IPS-NIHi11 (cell line): ENCODE data around the gene ELP1.

Source experiments
- DNase-seq: peaks from one replicate; pipeline ENCODE4 v3.0.0; 2012; ENCODE audit warnings: mixed read lengths, low spot score

ELP1 gene

GRCh38 chr9:108883085-108883484 lies 50.8 kb downstream of the ELP1 start:
- DNase-seq, result no peak

GRCh38 chr9:108882052-108882888 lies 51.7 kb downstream of the ELP1 start:
- no peak for DNase-seq

- no peak for DNase-seq
Observed at GRCh38 chr9:108880738-108881316, 53.1 kb downstream of the ELP1 start.

- DNase-seq, result no peak
Observed at GRCh38 chr9:108877524-108877923, 56.4 kb downstream of the ELP1 start.

GRCh38 chr9:108876425-108876824 lies 57.5 kb downstream of the ELP1 start:
- no peak for DNase-seq

GRCh38 chr9:108874058-108874788 lies 59.7 kb downstream of the ELP1 start:
- DNase-seq, result no peak

- no peak for DNase-seq
Observed at GRCh38 chr9:108869092-108869725, 64.7 kb downstream of the ELP1 start.

DNA sequence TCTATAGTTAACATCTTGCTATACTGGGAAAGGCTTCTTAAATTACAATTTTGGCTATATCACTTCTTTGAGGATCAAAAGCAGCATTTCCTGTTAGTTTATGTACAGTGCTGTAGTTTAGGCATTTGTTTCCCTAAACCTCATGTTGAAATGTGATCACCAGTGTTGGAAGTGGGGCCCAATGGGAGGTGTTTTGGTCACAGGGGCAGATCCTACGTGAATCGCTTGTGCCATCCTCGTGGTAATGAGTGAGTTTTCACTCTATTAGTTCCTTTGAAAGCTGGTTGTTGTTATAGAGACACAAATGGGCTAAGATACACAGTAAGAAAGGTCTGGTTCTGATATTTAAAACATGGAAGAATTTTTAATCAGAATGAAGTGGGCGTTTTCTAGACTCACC lies 66.1 kb downstream of the ELP1 start:
- no peak for DNase-seq

- DNase-seq, result no peak
Observed at GRCh38 chr9:108867116-108867515, 66.8 kb downstream of the ELP1 start.

DNA sequence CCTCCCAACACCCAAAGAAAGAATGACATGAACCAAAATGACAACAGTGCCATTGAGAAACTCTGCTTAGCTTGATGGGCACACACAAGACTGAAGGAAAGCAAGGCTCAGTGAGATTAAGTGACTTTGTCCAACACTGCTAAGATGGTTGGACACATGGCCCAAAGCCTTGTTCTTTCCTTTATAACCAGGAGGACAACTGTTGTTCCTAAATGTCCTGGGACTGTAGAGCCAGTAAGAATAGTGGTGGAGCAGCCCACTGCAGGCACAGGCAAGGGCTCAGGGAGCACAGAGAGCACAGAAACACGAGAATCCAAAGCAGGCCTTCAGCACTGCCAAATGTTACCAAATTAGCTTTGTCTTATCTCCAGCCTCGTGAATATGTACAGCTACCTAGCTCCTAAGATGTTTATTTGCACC lies 67.9 kb downstream of the ELP1 start:
- no peak for DNase-seq

GRCh38 chr9:108865037-108865436 lies 68.9 kb downstream of the ELP1 start:
- no peak for DNase-seq

DNA sequence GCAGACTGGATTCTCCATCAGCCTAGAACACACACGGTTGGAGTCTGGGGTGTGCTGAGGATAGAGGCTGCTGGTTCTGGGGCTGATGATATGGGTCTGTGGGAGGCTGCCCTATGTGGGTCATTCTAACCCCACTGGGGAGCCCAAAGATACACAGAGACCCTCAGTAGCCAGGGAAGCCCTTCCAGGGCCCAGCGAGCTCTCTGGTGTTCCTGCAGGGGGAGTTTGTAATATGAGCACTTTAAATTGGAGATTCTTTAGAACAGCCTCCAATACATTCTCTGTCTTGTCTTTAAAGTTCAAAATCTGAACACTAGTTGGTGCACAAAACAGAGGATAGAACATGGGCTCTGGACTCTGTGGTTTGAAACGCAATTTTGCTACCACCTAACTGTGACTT lies 69.5 kb downstream of the ELP1 start:
- no peak for DNase-seq

GRCh38 chr9:108863891-108864290 lies 70.0 kb downstream of the ELP1 start:
- no peak for DNase-seq

DNA sequence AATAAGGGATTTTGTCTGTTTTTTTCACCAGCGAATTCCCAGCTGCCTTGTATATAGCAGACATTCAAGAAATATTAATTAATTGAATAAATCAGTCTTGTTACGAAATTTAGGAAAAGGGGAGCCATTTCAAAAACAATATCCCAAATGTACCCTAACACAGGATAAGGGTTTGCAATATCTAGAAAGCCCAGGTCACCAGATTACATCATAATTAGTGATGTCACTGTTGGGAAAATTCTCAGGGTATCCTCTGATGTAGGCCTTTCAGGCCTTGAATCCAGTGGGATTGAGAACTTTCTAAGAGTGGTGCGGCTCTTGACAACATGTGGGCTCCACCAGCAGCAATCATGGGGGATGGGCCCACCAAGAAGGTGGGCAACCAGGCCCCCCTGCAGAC lies 71.9 kb downstream of the ELP1 start, which contains the start of gene ACTL7A:
TSS of gene ACTL7A (plus strand) at position 270 of the 400 bp plus-strand sequence. CDS start at position 327, 57 bp downstream.
- DNase-seq, result no peak

GRCh38 chr9:108861464-108861863 lies 72.5 kb downstream of the ELP1 start:
- no peak for DNase-seq

- DNase-seq, result no peak
Observed at GRCh38 chr9:108860764-108861163, 73.2 kb downstream of the ELP1 start.

DNA sequence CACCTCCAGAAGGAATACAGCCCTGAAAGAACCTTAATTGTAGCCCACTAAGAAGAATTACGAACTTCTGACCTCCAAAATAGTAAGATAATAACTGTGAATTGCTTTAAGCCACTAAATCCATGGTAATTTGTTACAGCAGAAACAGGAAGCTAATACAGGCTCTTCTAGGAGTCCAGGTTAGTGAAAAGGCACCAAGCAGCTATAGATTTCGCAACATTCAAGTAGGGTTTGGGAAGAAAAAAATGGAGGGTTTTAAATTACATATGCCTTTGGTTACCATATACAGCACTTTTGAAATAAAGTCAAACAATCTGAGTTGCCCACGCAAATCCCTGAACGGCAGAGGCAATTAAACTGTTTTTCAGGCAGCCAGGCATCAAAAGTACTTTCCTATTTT lies 73.6 kb downstream of the ELP1 start:
- no peak for DNase-seq

DNA sequence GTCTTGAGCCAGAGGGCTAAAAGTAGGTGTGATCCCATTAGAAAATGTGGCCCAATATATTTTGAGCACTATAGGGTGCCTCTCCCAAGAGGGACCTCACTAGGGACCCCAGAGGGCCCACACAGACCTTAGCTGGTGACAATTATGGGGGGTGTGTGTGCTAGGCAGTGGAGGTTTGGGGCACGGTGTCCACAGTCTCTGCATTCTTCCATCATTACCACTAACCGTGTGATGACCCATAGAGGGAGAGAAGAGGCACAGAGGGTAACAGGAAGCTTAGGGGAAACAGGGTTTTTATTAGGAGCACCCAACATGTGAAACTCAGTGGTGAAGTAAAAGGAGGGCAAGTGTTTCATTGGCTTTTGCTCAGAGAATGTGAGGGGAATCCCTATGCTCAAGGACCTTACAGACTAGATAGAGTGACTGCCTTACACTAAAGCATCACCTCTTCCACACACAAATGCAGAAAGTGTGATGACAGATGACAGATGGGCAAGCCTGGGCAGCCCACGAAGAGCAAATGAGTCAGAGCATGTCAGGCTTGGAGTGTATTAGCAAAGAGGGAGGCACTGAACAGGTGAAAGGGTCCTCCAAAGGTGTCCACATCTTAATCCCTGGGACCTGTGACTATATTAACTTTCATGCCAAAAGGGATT lies 74.3 kb downstream of the ELP1 start:
- DNase-seq, result no peak

GRCh38 chr9:108857572-108857971 lies 76.4 kb downstream of the ELP1 start:
- DNase-seq, result no peak

GRCh38 chr9:108855888-108856287 lies 78.0 kb downstream of the ELP1 start, which contains the start of gene ACTL7B:
Gene ACTL7B, minus strand, starts transcription at chr9:108855986. Its CDS starts 56 bp downstream, at chr9:108855930.
- DNase-seq, result no peak

GRCh38 chr9:108855529-108855886 lies 78.4 kb downstream of the ELP1 start:
- no peak for DNase-seq
